Esophagus squamous epithelium (tissue), 5 donors: Measurements from ENCODE around the gene NT5DC2. TPM values are rescaled to one million over a fixed set of nuclear protein-coding genes. Genes with fewer than 3 reads are reported as not detected.
A peak's percentile ranks its signal among the peaks of the same experiment; 100 is the strongest.

Experiments used
- DNase-seq: peaks from one replicate; lab custom pipeline; 2025; lab: John Stamatoyannopoulos, UW
- H3K27ac ChIP-seq, 4 donors: fragments of 200-600 bp; sonication (generic); one replicate each; pipeline ENCODE4 v1.5.1; 2016 to 2019; ENCODE audit warnings: mild to moderate bottlenecking in 1 of 4
- H3K27me3 ChIP-seq, 4 donors: fragments of 200-600 bp; sonication (generic); 1 replicate in 3 of 4; 2 replicates in 1 of 4; pipeline versions ENCODE4 v1.5.1 to v1.6.0; 2017 to 2021; ENCODE audit warnings: antibody characterized with exemption in 1 of 4
- H3K36me3 ChIP-seq, 3 donors: fragments of 200-600 bp; sonication (generic); one replicate each; pipeline ENCODE4 v1.5.1; 2016 to 2019
- H3K4me1 ChIP-seq, 3 donors: fragments of 200-600 bp; sonication (generic); one replicate each; pipeline ENCODE4 v1.5.1; 2017 to 2019
- H3K4me3 ChIP-seq, 4 donors: fragments of 200-600 bp; sonication (generic); 1 replicate in 3 of 4; 2 replicates in 1 of 4; pipeline ENCODE4 v1.5.1; 2016 to 2019; ENCODE audit warnings: mild to moderate bottlenecking in 2 of 4, moderate library complexity in 1 of 4
- H3K9me3 ChIP-seq, 3 donors: fragments of 200-600 bp; sonication (generic); one replicate each; pipeline ENCODE4 v1.5.1; 2016 to 2019
- POLR2A ChIP-seq, 4 donors: fragments of 450-650 bp; IDR thresholded peaks; one replicate each; pipeline ENCODE4 v1.6.1; 2017; ENCODE audit warnings: antibody characterized with exemption in 4 of 4, mild to moderate bottlenecking in 4 of 4, moderate library complexity in 3 of 4
- WGBS, 2 donors: methylation state at CpG; one replicate each; pipeline ENCODE4 v1.1.5; 2018; 5-methylcytosine and 5-hydroxymethylcytosine counted together
- intact Hi-C: fragments of 100-400 bp; cut with DNase I; formaldehyde crosslinking; loops from one replicate; pipeline ENCODE4 v1.15.0; 2022
- total RNA-seq, 4 donors: library from RNA; depleted of rRNA; stranded (reverse); fragments of >200 nt; gene quantifications; one replicate each; pipeline ENCODE4 v1.1.0, GENCODE V29; 2016
- TF ChIP-seq, protein P1 (sequence below), 6 experiments: fragments of 450-650 bp in 4 of 6; fragments of 200-600 bp in 2 of 6; sonication (generic) in 2 of 6; IDR thresholded peaks; one replicate each; pipeline ENCODE4 v1.5.1; 2016 to 2019; ENCODE audit warnings: antibody characterized with exemption in 6 of 6, mild to moderate bottlenecking in 4 of 6, moderate library complexity in 4 of 6
- donor health status: DM: yes; HTN: yes; CAD: no.

NT5DC2 gene
- total RNA-seq, 4 donors from 2014 or later: 58.9 to 79.5 (median 70.2) TPM

DNA sequence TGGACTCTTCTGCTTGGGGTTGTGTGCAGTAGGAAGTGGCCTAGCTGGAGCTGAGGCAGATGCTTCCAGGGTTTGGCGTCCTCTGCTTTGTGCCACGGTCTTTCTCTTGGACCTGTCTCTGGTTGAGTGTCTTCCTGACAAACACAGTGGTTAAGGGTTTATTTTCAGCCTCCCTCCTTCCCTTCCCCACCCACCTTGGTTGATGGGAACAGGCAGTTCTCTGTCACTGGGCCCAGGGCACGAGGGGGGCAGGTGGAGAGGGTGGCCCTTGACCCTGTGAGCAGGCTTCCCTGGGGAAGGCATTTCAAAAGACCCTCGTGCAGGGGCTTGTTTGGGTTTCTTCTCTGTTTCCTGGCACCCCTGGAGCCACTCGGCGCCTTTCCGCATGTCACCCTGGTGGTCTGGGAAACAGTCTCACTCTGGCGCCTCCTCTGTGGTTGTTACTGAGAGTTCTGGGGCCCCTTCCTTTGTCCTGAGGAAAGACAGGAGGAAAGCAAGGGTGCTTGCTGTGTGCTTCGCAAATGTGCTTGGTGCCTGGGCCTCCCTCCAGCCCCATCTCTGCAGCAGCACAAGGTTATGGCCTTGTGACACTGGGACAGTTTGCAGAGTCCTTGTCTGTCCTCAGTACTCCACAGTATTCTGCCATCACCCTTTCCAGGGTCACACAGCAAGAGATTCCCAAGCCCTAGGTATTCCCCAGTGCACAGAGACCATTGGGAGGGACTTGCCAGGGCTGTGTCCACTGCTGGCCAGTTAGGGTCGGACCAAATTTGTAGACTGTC, 48.8 kb downstream of the NT5DC2 start:
- Histone ChIP-seq H3K4me3 (no peak overlapping the region), H3K9me3 (no peaks in the 10 kb centered on the region), H3K36me3 (peaks cover 49 to 84% (median 59%) of the 10 kb centered on the region in 3 donors), H3K4me1 (peaks cover 23 to 60% (median 35%) of the 10 kb centered on the region in 3 donors), H3K27ac (peak overlapping the region; percentile 58 to 86 (median 79)), H3K27me3 (no peaks in the 10 kb centered on the region)
- intact Hi-C loops: loop anchor here (5.0 kb wide), 1 partner anchor 47 kb away; the partner anchor contains the start of gene NT5DC2
- 47 to 57% methylated on average over 5 to 6 of the region's 10 CpGs for WGBS, 2 donors
- no peak for DNase-seq
- TF ChIP-seq POLR2A (IDR thresholded peaks at IDR 0.05): no peak
- TF ChIP-seq, protein P1, sequence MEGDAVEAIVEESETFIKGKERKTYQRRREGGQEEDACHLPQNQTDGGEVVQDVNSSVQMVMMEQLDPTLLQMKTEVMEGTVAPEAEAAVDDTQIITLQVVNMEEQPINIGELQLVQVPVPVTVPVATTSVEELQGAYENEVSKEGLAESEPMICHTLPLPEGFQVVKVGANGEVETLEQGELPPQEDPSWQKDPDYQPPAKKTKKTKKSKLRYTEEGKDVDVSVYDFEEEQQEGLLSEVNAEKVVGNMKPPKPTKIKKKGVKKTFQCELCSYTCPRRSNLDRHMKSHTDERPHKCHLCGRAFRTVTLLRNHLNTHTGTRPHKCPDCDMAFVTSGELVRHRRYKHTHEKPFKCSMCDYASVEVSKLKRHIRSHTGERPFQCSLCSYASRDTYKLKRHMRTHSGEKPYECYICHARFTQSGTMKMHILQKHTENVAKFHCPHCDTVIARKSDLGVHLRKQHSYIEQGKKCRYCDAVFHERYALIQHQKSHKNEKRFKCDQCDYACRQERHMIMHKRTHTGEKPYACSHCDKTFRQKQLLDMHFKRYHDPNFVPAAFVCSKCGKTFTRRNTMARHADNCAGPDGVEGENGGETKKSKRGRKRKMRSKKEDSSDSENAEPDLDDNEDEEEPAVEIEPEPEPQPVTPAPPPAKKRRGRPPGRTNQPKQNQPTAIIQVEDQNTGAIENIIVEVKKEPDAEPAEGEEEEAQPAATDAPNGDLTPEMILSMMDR (IDR thresholded peaks at IDR 0.05): no peak

DNA sequence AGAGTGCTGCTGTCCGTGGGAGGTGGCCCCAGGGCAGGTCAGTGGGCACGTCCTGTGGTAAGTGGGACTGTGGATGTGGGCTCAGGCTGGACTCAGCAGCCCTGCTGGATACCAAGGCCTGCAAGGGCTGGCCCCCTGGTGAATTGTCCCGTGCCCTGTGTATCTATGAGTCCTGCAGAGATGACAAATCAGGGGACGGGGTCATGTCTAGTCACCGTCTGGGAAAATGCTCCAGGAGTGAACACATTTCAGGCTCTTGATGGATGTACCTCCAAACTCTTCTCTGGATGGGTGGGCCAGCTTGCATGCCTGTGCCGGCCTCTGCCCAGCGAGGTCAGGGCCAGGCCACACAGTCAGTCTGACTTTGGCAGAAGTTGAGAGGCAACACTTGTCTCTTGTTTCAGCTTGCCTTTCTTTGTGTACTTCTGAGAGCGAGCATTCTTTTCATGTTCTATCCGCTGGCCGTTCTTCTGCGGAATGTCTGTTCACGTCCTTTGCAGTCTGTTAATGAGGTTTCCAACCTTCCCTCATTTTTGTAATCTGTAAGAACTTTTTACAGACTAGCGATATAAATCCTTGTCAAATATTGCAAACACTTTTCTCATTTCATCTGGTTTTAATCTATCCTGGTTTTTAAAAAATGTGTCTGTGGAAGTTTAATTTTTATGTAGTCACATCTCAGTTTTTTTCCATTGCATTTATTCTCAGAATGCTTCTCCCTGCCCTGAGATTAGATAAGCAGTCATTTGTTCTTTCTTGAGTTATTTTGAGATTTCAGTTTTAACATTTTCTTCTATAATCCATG, 49.9 kb downstream of the NT5DC2 start:
- Histone ChIP-seq H3K36me3 (peaks cover 47 to 84% (median 59%) of the 10 kb centered on the region in 3 donors), H3K4me3 (no peak overlapping the region), H3K4me1 (peaks cover 23 to 49% (median 29%) of the 10 kb centered on the region in 3 donors), H3K27me3 (no peaks in the 10 kb centered on the region), H3K27ac (peak overlapping the region; percentile 58 to 86 (median 79)), H3K9me3 (no peaks in the 10 kb centered on the region)
- DNase-seq: no peak
- WGBS, 2 donors: 29 to 46% methylated on average over 7 to 9 of the region's 13 CpGs
- intact Hi-C loops: loop anchor here (5.0 kb wide), 1 partner anchor 49 kb away; the partner anchor contains the start of gene NT5DC2
- TF ChIP-seq, protein P1 (IDR thresholded peaks at IDR 0.05): no peak
- TF ChIP-seq POLR2A (IDR thresholded peaks at IDR 0.05): no peak

DNA sequence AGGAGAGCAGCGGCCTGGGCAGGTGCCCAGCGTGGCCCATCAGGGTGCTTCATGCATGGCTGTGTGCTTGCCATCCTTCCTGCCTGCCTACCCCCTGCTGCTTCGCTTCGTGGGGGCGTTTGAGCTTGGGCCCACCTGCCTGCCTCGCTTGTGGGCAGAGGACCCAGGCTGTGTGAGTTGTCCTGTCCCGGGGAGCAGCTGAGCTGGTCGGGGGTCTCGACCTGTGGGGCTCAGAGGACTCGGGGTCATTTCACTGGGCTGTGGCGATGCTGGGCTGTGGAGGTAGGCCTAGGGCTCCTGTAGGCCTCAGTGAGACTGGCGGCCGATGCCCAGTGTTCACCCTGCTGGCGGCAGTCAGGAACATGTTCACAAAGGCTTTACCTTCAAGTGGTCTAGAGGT, 50.6 kb downstream of the NT5DC2 start:
- Histone ChIP-seq H3K4me3 (no peak overlapping the region), H3K4me1 (peaks cover 23 to 46% (median 29%) of the 10 kb centered on the region in 3 donors), H3K36me3 (peaks cover 46 to 84% (median 59%) of the 10 kb centered on the region in 3 donors), H3K9me3 (no peaks in the 10 kb centered on the region), H3K27ac (peak overlapping the region; percentile 58 to 86 (median 72)), H3K27me3 (no peaks in the 10 kb centered on the region)
- 70 to 72% methylated on average over 2 to 9 of the region's 14 CpGs for WGBS, 2 donors
- TF ChIP-seq POLR2A (IDR thresholded peaks at IDR 0.05): no peak
- TF ChIP-seq, protein P1 (IDR thresholded peaks at IDR 0.05): no peak
- no peak for DNase-seq
- intact Hi-C loops: loop anchor here (5.0 kb wide), 1 partner anchor 49 kb away; the partner anchor contains the start of gene NT5DC2

DNA sequence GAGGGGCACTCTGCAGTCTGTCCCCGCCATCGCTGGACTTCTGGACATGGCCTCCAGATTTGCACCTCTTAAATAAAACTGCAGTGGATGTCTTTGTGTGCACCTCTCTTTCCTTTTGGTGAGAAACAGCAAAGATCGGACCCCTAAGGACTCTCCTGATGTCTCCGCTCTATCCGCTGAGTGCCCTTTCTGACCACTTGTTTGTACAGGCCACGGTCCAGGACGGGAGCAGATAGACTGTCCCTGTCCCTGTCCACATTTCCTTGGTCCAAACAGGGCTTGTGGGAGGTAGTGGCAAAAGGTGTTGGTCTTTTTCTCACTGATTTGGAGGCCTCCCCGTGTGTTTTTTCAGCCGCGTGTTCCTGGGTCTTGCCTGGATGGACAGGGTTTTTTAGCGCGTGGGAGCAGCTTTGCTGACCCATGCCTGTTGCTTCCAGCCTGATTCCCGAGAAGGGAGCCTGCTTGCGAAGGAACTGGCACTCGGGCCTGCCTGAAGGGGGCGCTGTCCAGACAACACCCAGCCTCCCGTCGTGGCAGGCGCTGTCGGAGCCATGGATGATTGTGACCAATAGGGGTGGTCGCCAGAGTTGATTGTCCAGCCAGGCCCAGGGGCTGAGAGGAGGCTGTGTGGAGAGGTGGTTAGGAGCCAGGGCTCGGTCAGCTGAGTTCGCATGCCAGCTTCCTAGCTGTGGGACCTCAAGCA, 51.7 kb downstream of the NT5DC2 start:
- H3K36me3 ChIP-seq: peaks cover 41 to 84% (median 59%) of the 10 kb centered on the region in 3 donors
- WGBS, 2 donors: 83 to 97% methylated on average over 8 to 16 of the region's 23 CpGs
- intact Hi-C loops: loop anchor here (5.0 kb wide), 1 partner anchor 50 kb away; the partner anchor contains the start of gene NT5DC2
- no peak for DNase-seq
- no peak overlapping the region for H3K4me3 ChIP-seq
- H3K27me3 ChIP-seq: no peaks in the 10 kb centered on the region
- peak overlapping the region in 2 of 4 donors; percentile 74 to 86 for H3K27ac ChIP-seq
- peaks cover 23 to 46% (median 29%) of the 10 kb centered on the region in 3 donors for H3K4me1 ChIP-seq
- TF ChIP-seq, protein P1 (IDR thresholded peaks at IDR 0.05): peak in 3 of 6 experiments; percentile 22 to 38 (median 36)
- TF ChIP-seq POLR2A (IDR thresholded peaks at IDR 0.05): no peak
- no peaks in the 10 kb centered on the region for H3K9me3 ChIP-seq
